ENCODE results near the gene TNFRSF13B. TPM values are rescaled to one million over a fixed set of nuclear protein-coding genes. Genes with fewer than 3 reads are reported as not detected.
A peak's percentile ranks its signal among the peaks of the same experiment; 100 is the strongest.
"Not testable (repeated sequence)": the region's sequence is repeated elsewhere in the genome, so short reads cannot be mapped to it uniquely, and the experiment has no call there.

Gene TNFRSF13B
- total and polyA plus RNA-seq, 2 donors from 2014 or later: 1.4 TPM; not detected in 1

DNA sequence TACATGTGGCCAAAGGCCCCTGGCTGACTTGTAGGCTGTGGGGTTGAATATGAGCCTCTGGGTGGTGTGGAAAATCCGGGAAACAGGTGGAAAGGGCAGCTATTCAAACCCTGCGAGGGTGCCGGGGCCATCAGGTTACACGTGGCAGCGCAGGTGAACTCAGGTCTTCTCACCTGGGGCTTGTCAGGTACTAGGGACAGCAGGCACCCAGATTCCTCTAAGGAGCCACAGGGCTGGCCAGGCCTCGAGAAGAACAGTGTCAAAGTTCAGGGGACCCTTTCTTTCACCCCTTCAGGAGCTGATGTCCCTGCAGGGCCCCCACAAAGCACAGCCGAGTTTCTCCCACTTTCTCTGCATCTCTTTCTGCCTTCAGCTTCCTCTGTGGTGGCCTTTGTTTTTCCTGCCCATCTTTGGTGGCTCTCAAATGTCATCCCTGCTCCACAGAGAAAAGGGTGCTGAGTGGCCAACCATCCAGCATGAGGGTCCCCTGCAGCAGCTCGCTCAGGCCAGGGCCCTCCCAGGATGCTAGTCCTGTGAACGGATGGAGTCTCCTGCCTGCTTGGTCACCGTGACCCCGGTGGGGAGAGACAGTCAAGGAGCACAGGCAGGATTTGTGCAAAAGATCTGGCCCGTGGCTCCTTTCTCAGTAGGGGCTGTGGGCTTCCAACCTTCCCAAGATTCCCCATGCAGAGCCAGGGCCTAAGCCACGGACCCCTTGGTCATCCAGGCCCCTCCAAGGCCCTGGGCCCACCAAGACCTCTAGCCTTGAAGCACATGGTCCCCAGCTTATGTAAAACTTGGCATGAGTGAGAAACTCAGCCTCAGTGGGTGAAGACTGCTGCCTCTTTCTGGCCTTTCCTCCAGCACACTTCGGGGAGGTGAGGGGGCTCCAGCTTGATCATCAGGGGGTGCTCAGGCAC is 42.2 kb upstream of the TNFRSF13B start:
- not testable (repeated sequence) for FAIRE-seq

GRCh38 chr17:17011043-17011907 is 39.4 kb upstream of the TNFRSF13B start:
- H3K9me3 ChIP-seq (ENCODE audit: control insufficient read depth in 2 of 3, insufficient read depth in 1 of 3, low read length in 3 of 3); H3K4me3 ChIP-seq (ENCODE audit: low read length in 3 of 3); H3K36me3 ChIP-seq (ENCODE audit: control insufficient read depth in 2 of 3, insufficient read depth in 3 of 3, low read length in 3 of 3); H3K9ac ChIP-seq (ENCODE audit: low read length in 3 of 3); intact Hi-C loops (cut with DNase I); H3K27me3 ChIP-seq (ENCODE audit: control insufficient read depth, insufficient read depth, low read length); FAIRE-seq; H3K4me1 ChIP-seq (ENCODE audit: control insufficient read depth in 2 of 3, insufficient read depth in 2 of 3, low read depth in 1 of 3, low read length in 3 of 3): not testable (repeated sequence)
- H3K27ac ChIP-seq (ENCODE audit: low read depth in 2 of 2, low read length in 2 of 2): peak overlapping the region; percentile 55 to 85
- peak in 1 of 5 donors; percentile 78 for DNase-seq

More for the DNA sequence above, 42.2 kb upstream of the TNFRSF13B start:
- H3K4me1 ChIP-seq (ENCODE audit: control insufficient read depth in 2 of 3, insufficient read depth in 2 of 3, low read depth in 1 of 3, low read length in 3 of 3); H3K9ac ChIP-seq (ENCODE audit: low read length in 3 of 3); H3K9me3 ChIP-seq (ENCODE audit: control insufficient read depth in 2 of 3, insufficient read depth in 1 of 3, low read length in 3 of 3); H3K27me3 ChIP-seq (ENCODE audit: control insufficient read depth, insufficient read depth, low read length); H3K36me3 ChIP-seq (ENCODE audit: control insufficient read depth in 2 of 3, insufficient read depth in 3 of 3, low read length in 3 of 3); DNase-seq; intact Hi-C loops (cut with DNase I); H3K27ac ChIP-seq (ENCODE audit: low read depth in 2 of 2, low read length in 2 of 2); H3K4me3 ChIP-seq (ENCODE audit: low read length in 3 of 3): not testable (repeated sequence)

- FAIRE-seq (peak; percentile 70), DNase-seq (peak in 1 of 5 donors; percentile 93)
- H3K9ac ChIP-seq (ENCODE audit: low read length in 3 of 3); H3K27me3 ChIP-seq (ENCODE audit: control insufficient read depth, insufficient read depth, low read length); H3K4me1 ChIP-seq (ENCODE audit: control insufficient read depth in 2 of 3, insufficient read depth in 2 of 3, low read depth in 1 of 3, low read length in 3 of 3); H3K4me3 ChIP-seq (ENCODE audit: low read length in 3 of 3); intact Hi-C loops (cut with DNase I); H3K27ac ChIP-seq (ENCODE audit: low read depth in 2 of 2, low read length in 2 of 2); H3K9me3 ChIP-seq (ENCODE audit: control insufficient read depth in 2 of 3, insufficient read depth in 1 of 3, low read length in 3 of 3); H3K36me3 ChIP-seq (ENCODE audit: control insufficient read depth in 2 of 3, insufficient read depth in 3 of 3, low read length in 3 of 3): not testable (repeated sequence)
Observed at GRCh38 chr17:17010545-17011034, 38.7 kb upstream of the TNFRSF13B start.

DNA sequence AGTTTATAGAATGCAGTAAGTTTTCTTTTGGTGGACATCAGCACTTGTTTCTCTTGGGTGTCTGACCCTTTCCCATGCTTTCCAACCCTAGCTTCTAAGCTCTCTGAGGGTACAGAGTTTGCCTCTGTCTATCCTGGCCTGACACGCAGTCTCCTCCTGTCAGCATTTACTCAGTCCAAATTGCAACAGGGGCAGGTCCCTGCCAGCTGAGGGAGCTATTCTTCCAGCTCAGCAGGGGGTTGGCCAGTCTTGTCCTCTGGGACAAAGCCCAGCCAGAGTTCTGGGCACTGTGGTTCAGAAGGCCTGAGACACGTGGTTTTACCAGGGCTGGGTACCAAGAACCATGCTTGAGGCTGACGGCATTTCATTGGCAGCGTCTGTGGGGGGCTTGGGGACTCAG is 38.1 kb upstream of the TNFRSF13B start:
- not testable (repeated sequence) for H3K27ac ChIP-seq (ENCODE audit: low read depth in 2 of 2, low read length in 2 of 2)

DNA sequence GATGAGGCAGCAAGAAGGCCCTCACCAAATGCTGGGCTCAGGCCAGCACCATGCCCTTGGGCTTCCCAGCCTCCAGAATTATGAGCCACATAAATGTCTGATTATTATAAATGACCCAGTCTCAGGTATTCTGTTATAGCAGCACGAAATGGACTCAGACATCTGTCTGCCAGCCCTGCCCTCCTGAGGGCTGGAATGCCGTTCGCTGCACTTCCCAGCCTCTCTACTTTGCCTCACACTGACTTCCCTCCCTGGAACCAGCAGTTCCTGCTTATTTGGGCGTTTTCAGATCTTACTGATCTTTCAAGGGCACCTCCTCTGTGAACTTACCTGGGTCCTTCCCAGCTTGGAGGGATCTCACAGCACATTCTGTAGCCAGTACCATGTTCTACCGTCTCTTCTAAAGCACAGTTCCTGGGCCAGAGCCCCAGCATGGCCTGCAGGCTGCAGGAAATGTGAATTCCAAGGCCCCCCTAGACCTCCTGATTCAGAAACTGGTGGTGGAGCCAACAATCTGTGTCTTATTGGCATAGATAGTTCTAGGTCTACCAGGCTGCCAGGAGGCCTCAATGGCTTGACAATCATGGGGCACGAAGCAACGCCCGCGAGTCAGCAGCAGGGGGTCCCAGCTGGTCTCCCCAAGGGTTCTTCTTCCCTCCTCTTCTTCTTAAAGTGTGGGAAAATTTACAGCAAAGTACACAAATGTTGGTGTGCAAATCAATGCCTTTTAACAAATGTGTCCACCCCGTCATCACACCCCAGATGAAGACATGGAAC is 36.9 kb upstream of the TNFRSF13B start:
- H3K4me3 ChIP-seq (ENCODE audit: low read length in 3 of 3); H3K4me1 ChIP-seq (ENCODE audit: control insufficient read depth in 2 of 3, insufficient read depth in 2 of 3, low read depth in 1 of 3, low read length in 3 of 3); H3K36me3 ChIP-seq (ENCODE audit: control insufficient read depth in 2 of 3, insufficient read depth in 3 of 3, low read length in 3 of 3); H3K9me3 ChIP-seq (ENCODE audit: control insufficient read depth in 2 of 3, insufficient read depth in 1 of 3, low read length in 3 of 3); FAIRE-seq; intact Hi-C loops (cut with DNase I); H3K9ac ChIP-seq (ENCODE audit: low read length in 3 of 3); H3K27me3 ChIP-seq (ENCODE audit: control insufficient read depth, insufficient read depth, low read length): not testable (repeated sequence)
- peak in 1 of 5 donors; percentile 52 for DNase-seq
- H3K27ac ChIP-seq (ENCODE audit: low read depth in 2 of 2, low read length in 2 of 2): peak overlapping the region in 1 of 2 donors; percentile 26

More for the DNA sequence above, 38.1 kb upstream of the TNFRSF13B start:
- H3K9me3 ChIP-seq (ENCODE audit: control insufficient read depth in 2 of 3, insufficient read depth in 1 of 3, low read length in 3 of 3); H3K27me3 ChIP-seq (ENCODE audit: control insufficient read depth, insufficient read depth, low read length); H3K36me3 ChIP-seq (ENCODE audit: control insufficient read depth in 2 of 3, insufficient read depth in 3 of 3, low read length in 3 of 3); intact Hi-C loops (cut with DNase I); H3K4me3 ChIP-seq (ENCODE audit: low read length in 3 of 3); DNase-seq; H3K4me1 ChIP-seq (ENCODE audit: control insufficient read depth in 2 of 3, insufficient read depth in 2 of 3, low read depth in 1 of 3, low read length in 3 of 3): not testable (repeated sequence)
- H3K9ac ChIP-seq (ENCODE audit: low read length in 3 of 3): peak overlapping the region in 1 of 3 donors; percentile 29
- peak; percentile 81 for FAIRE-seq

GRCh38 chr17:17007891-17008290 is 36.0 kb upstream of the TNFRSF13B start:
- intact Hi-C loops (cut with DNase I); H3K4me1 ChIP-seq (ENCODE audit: control insufficient read depth in 2 of 3, insufficient read depth in 2 of 3, low read depth in 1 of 3, low read length in 3 of 3); H3K9me3 ChIP-seq (ENCODE audit: control insufficient read depth in 2 of 3, insufficient read depth in 1 of 3, low read length in 3 of 3); FAIRE-seq; H3K36me3 ChIP-seq (ENCODE audit: control insufficient read depth in 2 of 3, insufficient read depth in 3 of 3, low read length in 3 of 3); DNase-seq; H3K27me3 ChIP-seq (ENCODE audit: control insufficient read depth, insufficient read depth, low read length); H3K27ac ChIP-seq (ENCODE audit: low read depth in 2 of 2, low read length in 2 of 2); H3K4me3 ChIP-seq (ENCODE audit: low read length in 3 of 3); H3K9ac ChIP-seq (ENCODE audit: low read length in 3 of 3): not testable (repeated sequence)

DNA sequence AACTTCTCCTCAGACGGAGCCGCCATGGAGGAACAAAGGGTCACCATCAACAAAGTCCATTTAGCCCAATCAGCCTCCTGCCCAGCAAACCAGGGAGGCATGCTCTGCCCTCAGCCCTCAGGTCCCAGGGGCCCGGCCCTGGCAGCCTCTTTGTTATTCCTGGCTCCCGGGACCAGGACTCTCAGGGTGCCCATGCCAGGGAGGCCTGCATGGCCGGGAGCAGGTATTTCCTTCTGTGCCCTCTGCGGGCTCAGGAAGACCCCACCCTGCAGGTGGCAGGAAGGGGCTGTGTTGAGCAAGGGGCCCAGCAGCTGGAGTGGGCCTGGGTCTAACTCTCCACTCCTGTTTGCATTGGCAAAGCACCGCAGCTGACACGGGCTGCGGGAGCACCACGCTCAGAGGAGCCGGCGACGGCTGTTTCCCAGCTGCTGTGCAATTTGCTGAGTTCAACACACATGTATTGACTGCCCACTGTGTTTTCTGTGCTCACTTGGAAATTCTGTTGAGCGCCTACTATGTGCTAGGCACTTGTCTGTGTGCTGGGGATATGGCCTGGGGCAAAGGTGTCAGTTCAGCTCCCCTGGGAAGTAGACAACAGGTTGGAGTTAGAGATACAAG is 33.2 kb upstream of the TNFRSF13B start:
- FAIRE-seq; intact Hi-C loops (cut with DNase I); H3K27me3 ChIP-seq (ENCODE audit: control insufficient read depth, insufficient read depth, low read length); H3K36me3 ChIP-seq (ENCODE audit: control insufficient read depth in 2 of 3, insufficient read depth in 3 of 3, low read length in 3 of 3); H3K9ac ChIP-seq (ENCODE audit: low read length in 3 of 3); H3K27ac ChIP-seq (ENCODE audit: low read depth in 2 of 2, low read length in 2 of 2); H3K4me1 ChIP-seq (ENCODE audit: control insufficient read depth in 2 of 3, insufficient read depth in 2 of 3, low read depth in 1 of 3, low read length in 3 of 3); H3K4me3 ChIP-seq (ENCODE audit: low read length in 3 of 3); H3K9me3 ChIP-seq (ENCODE audit: control insufficient read depth in 2 of 3, insufficient read depth in 1 of 3, low read length in 3 of 3): not testable (repeated sequence)
- DNase-seq: peak in 2 of 5 donors; percentile 24 to 60
